Hepatocyte (in vitro differentiated cells): ENCODE results near the gene HOXD8. TPM values are rescaled to one million over a fixed set of nuclear protein-coding genes. Genes with fewer than 3 reads are reported as not detected.

Experiments
- DNase-seq: peaks from one replicate; pipeline ENCODE4 v3.0.0-alpha.2; 2016; ENCODE audit warnings: low spot score
- H2AFZ ChIP-seq: fragments of 200-600 bp; sonication (generic); 2 replicates; pipeline ENCODE4 v1.6.0; 2016; ENCODE audit warnings: antibody characterized with exemption, mild to moderate bottlenecking
- H3K27ac ChIP-seq: fragments of 200-600 bp; sonication (generic); 2 replicates; pipeline ENCODE4 v1.5.1; 2016; ENCODE audit warnings: mild to moderate bottlenecking
- H3K27me3 ChIP-seq: fragments of 200-600 bp; sonication (generic); 2 replicates; pipeline ENCODE4 v1.6.1; 2016
- H3K36me3 ChIP-seq: fragments of 200-600 bp; sonication (generic); replicated peaks from 2 replicates; pipeline ENCODE4 v1.5.1; 2016; ENCODE audit warnings: low read depth; ENCODE audit not compliant: insufficient read depth
- H3K4me1 ChIP-seq: fragments of 200-600 bp; sonication (generic); 2 replicates; pipeline ENCODE4 v1.5.1; 2016; ENCODE audit warnings: mild to moderate bottlenecking, moderate library complexity; ENCODE audit not compliant: insufficient read depth
- H3K4me2 ChIP-seq: fragments of 200-600 bp; sonication (generic); 2 replicates; pipeline ENCODE4 v1.6.0; 2016
- H3K4me3 ChIP-seq: fragments of 200-600 bp; sonication (generic); 2 replicates; pipeline ENCODE4 v1.5.1; 2016; ENCODE audit warnings: mild to moderate bottlenecking
- H3K79me2 ChIP-seq: fragments of 200-600 bp; sonication (generic); 2 replicates; pipeline ENCODE4 v1.6.0; 2017; ENCODE audit warnings: mild to moderate bottlenecking
- H3K9me2 ChIP-seq: fragments of 200-600 bp; sonication (generic); replicated peaks from 2 replicates; pipeline ENCODE4 v1.6.0; 2017; ENCODE audit warnings: mild to moderate bottlenecking; ENCODE audit not compliant: insufficient read depth
- H3K9me3 ChIP-seq: fragments of 200-600 bp; sonication (generic); 2 replicates; pipeline ENCODE4 v1.5.1; 2016; ENCODE audit warnings: low read depth, mild to moderate bottlenecking
- H4K20me1 ChIP-seq: fragments of 200-600 bp; sonication (generic); 2 replicates; pipeline ENCODE4 v1.6.0; 2016; ENCODE audit warnings: mild to moderate bottlenecking; ENCODE audit not compliant: insufficient read depth, poor library complexity, severe bottlenecking
- CTCF ChIP-seq: fragments of 200-600 bp; sonication (generic); IDR thresholded peaks from 2 replicates; pipeline ENCODE4 v1.5.1; 2016; ENCODE audit warnings: antibody characterized with exemption, mild to moderate bottlenecking; ENCODE audit not compliant: poor library complexity
- EZH2 ChIP-seq: fragments of 200-600 bp; sonication (generic); IDR thresholded peaks from 2 replicates; pipeline ENCODE4 v1.6.1; 2016; ENCODE audit warnings: antibody characterized with exemption, mild to moderate bottlenecking, borderline replicate concordance
- EZH2phosphoT487 ChIP-seq: fragments of 200-600 bp; sonication (generic); IDR thresholded peaks from one replicate; pipeline ENCODE4 v1.6.1; 2018; ENCODE audit warnings: antibody characterized with exemption, mild to moderate bottlenecking, low read depth, moderate library complexity; ENCODE audit not compliant: unreplicated experiment, severe bottlenecking
- WGBS: methylation state at CpG from one replicate; pipeline ENCODE4 v1.1.6; 2016; ENCODE audit warnings: low lambda C conversion rate; ENCODE audit errors: missing lambda C conversion rate; 5-methylcytosine and 5-hydroxymethylcytosine counted together
- polyA plus RNA-seq: library from polyadenylated mRNA; unstranded; fragments of >200 nt; fragmentation: Nextera tagmentation; extraction: Ambion mirVana; gene quantifications from 2 replicates; pipeline ENCODE4 v1.2.1, GENCODE V29; 2016
- total RNA-seq: library from RNA; depleted of rRNA; stranded (reverse); fragments of >200 nt; gene quantifications from 2 replicates; pipeline ENCODE4 v1.2.3, GENCODE V29; 2014

Gene HOXD8
- total and polyA plus RNA-seq, 2 experiments from 2014 or later = 1.3 TPM; not detected in 1

- Histone ChIP-seq H3K36me3 (no peaks in the 10 kb centered on the region), H3K9me3 (no peaks in the 10 kb centered on the region), H3K27me3 (peaks cover 100% of the 10 kb centered on the region), H2AFZ (no peak overlapping the region), H4K20me1 (no peaks in the 10 kb centered on the region), H3K4me1 (peaks cover 17% of the 10 kb centered on the region), H3K27ac (no peak overlapping the region), H3K79me2 (no peaks in the 10 kb centered on the region), H3K9me2 (no peaks in the 10 kb centered on the region), H3K4me3 (no peak overlapping the region), H3K4me2 (no peak overlapping the region)
- no peak for TF ChIP-seq CTCF
- no peak for TF ChIP-seq EZH2phosphoT487
- no peak for TF ChIP-seq EZH2
- 67% methylated on average over 7 of the region's 7 CpGs for WGBS
- no peak for DNase-seq
Measured at GRCh38 chr2:176175709-176176607, 46.5 kb downstream of the HOXD8 start.

GRCh38 chr2:176177580-176178037 lies 48.1 kb downstream of the HOXD8 start:
- Histone ChIP-seq H3K4me3 (peak overlapping the region; percentile 23), H3K4me1 (peaks cover 17% of the 10 kb centered on the region), H3K9me3 (no peaks in the 10 kb centered on the region), H3K4me2 (peak overlapping the region; percentile 87), H3K36me3 (no peaks in the 10 kb centered on the region), H3K79me2 (no peaks in the 10 kb centered on the region), H3K27me3 (peaks cover 100% of the 10 kb centered on the region), H3K9me2 (no peaks in the 10 kb centered on the region), H2AFZ (peak overlapping the region; percentile 63), H4K20me1 (no peaks in the 10 kb centered on the region), H3K27ac (no peak overlapping the region)
- WGBS = 14% methylated on average over 10 of the region's 12 CpGs
- TF ChIP-seq EZH2 (no peak), CTCF (no peak), EZH2phosphoT487 (no peak)
- no peak for DNase-seq

GRCh38 chr2:176178038-176178756 lies 48.7 kb downstream of the HOXD8 start:
- H4K20me1 ChIP-seq = no peaks in the 10 kb centered on the region
- peak overlapping the region; percentile 23 for H3K4me3 ChIP-seq
- TF ChIP-seq CTCF (no peak), EZH2phosphoT487 (no peak), EZH2 (peak; percentile 85)
- no peak for DNase-seq
- H3K4me2 ChIP-seq = peak overlapping the region; percentile 87
- no peaks in the 10 kb centered on the region for H3K9me2 ChIP-seq
- H3K27me3 ChIP-seq = peaks cover 100% of the 10 kb centered on the region
- peaks cover 17% of the 10 kb centered on the region for H3K4me1 ChIP-seq
- no peaks in the 10 kb centered on the region for H3K79me2 ChIP-seq
- H3K36me3 ChIP-seq = no peaks in the 10 kb centered on the region
- H3K27ac ChIP-seq = no peak overlapping the region
- 3% methylated on average over 66 of the region's 68 CpGs for WGBS
- no peaks in the 10 kb centered on the region for H3K9me3 ChIP-seq
- peak overlapping the region; percentile 63 for H2AFZ ChIP-seq
